ENCODE measurements around the gene HEATR1.

GRCh38 chr1:236508593-236509027, 95.7 kb downstream of the HEATR1 start:
- TF ChIP-seq MYC (IDR thresholded peaks at IDR 0.05; ENCODE audit: low read depth, low read length) (no peak), POLR2A (IDR thresholded peaks at IDR 0.05; ENCODE audit: extremely low read depth, insufficient read length) (no peak)
- TF ChIP-seq, protein P1, sequence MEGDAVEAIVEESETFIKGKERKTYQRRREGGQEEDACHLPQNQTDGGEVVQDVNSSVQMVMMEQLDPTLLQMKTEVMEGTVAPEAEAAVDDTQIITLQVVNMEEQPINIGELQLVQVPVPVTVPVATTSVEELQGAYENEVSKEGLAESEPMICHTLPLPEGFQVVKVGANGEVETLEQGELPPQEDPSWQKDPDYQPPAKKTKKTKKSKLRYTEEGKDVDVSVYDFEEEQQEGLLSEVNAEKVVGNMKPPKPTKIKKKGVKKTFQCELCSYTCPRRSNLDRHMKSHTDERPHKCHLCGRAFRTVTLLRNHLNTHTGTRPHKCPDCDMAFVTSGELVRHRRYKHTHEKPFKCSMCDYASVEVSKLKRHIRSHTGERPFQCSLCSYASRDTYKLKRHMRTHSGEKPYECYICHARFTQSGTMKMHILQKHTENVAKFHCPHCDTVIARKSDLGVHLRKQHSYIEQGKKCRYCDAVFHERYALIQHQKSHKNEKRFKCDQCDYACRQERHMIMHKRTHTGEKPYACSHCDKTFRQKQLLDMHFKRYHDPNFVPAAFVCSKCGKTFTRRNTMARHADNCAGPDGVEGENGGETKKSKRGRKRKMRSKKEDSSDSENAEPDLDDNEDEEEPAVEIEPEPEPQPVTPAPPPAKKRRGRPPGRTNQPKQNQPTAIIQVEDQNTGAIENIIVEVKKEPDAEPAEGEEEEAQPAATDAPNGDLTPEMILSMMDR (IDR thresholded peaks at IDR 0.05; ENCODE audit: low read depth, low read length): no peak
- TF ChIP-seq, protein P2, sequence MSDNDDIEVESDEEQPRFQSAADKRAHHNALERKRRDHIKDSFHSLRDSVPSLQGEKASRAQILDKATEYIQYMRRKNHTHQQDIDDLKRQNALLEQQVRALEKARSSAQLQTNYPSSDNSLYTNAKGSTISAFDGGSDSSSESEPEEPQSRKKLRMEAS (IDR thresholded peaks at IDR 0.05; ENCODE audit: low read depth, low read length): no peak
